ENCODE results near the gene ZNF518B.

Gene ZNF518B, protein sequence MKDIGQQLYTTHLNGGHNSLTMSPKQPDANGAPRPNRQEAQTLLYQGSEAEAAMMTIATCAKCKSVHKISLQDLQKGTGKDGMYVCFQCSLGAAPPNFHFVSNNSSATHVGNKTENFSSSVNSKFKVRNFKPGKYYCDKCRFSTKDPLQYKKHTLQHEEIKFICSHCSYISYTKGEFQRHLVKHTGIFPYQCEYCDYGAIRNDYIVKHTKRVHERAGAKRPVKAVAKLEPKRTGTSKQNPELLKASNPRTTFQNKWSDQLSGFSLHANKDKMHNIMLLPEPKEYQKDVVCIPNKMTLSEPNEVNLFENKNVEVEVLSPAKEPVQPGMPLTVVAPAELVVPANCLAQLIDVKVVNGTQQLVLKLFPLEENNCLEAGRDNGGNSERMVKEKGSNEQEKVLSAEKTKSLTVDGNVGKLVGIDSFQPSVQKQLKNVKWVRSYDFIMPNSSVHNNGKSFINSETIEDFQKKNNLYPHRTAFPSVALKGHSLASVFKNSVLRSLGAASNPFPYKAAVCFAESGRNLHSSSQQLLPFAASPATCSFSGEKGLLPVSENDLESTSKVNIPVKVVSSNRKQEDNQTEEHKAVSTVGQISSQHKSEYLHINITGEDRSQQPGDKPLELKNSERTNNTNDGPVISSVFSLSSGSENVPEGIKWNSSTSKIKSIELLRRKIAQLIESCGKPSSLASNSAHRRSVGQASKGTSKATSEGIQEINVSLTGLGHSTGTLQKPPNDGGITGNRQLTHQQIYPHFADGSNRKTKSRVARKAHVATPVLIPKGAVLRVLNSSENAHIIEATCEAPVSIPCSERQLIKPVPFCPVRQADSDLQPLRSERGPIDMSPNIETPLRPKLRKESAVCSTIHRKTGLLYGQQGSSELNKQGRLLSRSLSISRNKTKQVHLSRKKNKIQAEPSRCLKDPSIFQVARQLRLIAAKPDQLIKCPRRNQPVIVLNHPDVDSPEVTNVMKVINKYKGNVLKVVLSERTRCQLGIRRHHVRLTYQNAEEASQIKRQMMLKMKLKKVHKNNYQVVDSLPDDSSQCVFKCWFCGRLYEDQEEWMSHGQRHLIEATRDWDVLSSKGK

GRCh38 chr4:10457255-10457801 is at the start of gene ZNF518B:
Gene ZNF518B, minus strand, starts transcription at chr4:10457426. Its CDS starts 11,098 bp downstream, at chr4:10446328.
- DNase-seq: peak; percentile 85

GRCh38 chr4:10506077-10506476 is 48.9 kb upstream of the ZNF518B start:
- no peak for DNase-seq

DNA sequence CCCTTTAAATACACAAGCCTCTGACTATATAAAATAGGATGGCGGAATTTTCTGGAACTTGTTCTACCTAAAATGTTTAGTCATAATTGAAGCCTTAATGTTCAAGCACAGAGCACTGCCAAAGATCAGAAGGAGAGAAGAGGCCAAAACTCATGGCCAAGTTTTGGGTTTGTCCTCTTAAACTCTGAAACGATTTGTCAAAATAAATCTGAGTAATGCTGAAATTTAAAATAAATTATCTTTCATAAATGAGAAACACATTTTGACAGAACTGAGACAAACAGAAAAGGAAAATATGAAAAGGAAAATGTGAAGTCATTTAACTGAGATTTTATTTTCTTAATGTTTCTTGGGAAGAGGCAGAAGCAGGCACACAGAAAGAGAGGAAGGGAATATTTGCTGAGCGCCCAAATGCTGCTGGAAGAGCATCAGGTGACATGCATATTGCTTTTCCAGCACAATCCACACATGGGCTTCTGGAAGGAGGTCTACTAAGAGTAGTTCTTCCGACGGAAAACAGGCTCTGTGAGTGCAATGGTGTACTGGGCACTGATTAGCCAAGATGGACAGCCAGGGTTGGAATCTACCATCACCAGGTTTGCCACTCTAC is 47.4 kb upstream of the ZNF518B start:
- DNase-seq: no peak

- no peak for DNase-seq
Observed at GRCh38 chr4:10502717-10503116, 45.5 kb upstream of the ZNF518B start.

DNA sequence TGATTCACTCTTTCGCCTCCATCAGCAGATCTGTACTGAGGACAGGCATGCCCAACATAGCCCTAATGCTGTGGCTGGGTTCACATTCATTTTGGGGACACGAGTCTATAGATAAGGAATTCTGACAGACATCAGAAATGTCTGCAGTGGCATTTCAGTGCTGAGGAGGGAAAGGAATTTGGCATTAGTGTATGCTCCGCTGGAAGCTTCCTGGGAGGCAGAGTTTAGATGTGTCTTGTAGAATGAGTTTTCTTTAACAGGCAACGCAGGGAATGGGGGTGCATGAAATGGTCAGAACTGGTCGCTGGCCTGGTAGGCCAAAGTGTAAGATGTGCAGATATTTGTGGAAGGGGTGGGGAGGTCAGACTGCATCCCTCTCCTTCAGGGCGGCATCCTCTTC is 43.5 kb upstream of the ZNF518B start:
- DNase-seq: no peak

GRCh38 chr4:10496200-10496599 is 39.0 kb upstream of the ZNF518B start:
- DNase-seq: no peak

- no peak for DNase-seq
Observed at GRCh38 chr4:10495651-10496050, 38.4 kb upstream of the ZNF518B start.

DNA sequence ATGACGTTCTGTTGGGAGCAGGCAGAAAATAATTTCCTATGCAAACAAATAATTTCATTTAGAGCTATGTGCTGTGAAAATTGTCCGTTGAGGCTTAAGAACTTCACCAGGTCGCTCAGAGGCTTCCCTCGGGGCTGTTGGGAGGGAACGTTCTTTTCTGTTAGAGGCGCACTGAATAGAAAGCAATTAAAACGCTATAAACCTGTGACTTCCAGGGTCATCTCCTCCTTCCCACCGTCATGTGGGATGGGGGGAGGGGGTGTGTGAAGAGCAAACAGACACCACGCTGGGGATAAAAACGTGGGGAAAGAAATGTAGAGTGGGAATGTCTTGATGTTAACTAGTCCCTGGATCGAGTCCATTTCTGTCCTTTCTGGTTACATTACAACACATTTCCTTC is 35.2 kb upstream of the ZNF518B start:
- no peak for DNase-seq

DNA sequence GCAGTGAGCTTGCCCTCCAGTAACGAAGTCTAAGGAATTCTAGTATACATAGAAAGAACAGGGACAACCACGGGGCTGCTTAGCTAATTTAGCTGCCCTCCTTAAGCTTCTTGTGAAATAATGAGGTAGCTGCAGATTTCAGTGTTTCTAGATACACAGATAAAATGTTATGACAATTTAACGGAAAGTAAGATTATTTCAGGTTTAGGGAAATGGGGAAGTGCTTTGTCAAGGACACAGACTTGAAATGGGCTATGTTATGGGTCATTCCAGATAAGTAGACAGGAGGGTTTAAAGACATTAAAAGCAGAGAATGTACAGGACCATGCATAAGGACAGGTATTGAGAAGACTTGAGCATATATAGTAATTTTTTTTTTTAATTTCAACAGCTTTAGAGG is 34.2 kb upstream of the ZNF518B start:
- no peak for DNase-seq

DNA sequence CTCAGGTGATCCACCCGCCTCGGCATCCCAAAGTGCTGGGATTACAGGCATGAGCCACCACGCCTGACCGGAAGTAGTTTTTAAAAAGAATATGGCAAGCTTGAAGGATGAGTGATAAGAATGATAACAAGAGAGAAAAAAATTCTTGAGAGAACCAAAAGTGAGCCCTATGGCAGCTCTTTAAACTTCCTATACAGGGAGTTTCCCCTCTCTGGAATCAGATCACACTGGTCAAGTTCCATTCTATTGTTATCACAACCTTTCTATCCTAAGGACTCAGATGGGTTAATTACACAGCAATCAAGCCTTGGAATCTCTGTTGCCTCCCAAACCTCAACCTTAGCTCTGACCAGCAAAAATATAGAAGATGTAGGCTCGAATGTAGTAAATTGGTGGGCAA is 33.8 kb upstream of the ZNF518B start:
- no peak for DNase-seq

- no peak for DNase-seq
Observed at GRCh38 chr4:10482913-10483312, 25.7 kb upstream of the ZNF518B start.

GRCh38 chr4:10480616-10481015 is 23.4 kb upstream of the ZNF518B start:
- no peak for DNase-seq

DNA sequence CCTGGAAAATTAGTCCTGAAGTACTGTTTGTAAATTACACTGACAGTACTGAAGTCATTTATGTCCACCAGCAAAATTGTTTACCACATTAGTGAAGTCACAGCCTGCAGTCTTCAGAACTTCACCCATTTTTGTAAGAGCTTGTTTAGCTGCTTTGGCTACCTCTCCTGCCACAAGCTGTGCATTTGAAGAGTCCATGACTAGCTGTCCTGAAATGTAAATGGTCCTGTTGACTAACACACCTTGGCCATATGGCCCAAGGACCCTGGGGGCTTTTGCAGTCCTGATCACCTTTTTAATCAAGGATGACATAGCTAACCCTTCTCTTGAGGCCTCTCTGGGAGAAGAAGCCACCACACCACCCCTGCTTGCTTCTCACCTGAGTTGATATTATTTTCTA is 21.4 kb upstream of the ZNF518B start:
- DNase-seq: no peak

DNA sequence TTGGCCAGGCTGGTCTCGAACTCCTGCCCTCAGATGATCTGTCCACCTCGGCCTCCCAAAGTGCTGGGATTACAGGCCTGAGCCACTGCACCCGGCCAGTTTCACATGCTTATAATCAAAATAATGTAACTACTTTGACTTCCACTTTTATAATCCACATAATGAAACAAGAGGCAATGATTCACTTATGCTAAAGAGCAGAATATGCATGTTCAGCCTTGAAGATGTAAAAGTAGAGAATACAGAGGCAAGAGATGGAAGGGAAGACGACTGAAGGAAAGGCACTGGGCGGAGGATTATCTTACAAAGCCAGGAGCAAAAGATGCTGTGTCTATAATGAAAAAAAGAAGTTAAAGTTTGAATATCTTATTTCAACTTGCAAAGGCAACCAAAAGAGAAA is 13.3 kb upstream of the ZNF518B start:
- no peak for DNase-seq

DNA sequence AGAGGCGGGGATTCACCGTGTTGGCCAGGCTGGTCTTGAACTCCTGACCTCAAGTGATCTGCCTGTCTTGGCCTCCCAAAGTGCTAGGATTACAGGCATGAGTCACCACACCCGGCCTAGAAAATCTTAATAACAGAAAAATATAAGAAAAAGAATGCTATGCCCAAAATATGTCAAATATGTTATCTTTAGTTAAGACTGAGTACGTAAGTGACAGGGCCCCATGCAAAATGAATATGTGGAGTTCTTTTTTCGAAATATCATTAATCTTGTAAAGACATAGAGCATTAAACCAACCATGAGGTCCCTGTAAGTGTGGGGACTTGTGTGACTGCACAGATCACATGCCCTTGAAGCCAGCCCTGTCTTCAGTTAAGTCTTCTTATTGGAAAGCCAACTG is 8.9 kb upstream of the ZNF518B start:
- no peak for DNase-seq

DNA sequence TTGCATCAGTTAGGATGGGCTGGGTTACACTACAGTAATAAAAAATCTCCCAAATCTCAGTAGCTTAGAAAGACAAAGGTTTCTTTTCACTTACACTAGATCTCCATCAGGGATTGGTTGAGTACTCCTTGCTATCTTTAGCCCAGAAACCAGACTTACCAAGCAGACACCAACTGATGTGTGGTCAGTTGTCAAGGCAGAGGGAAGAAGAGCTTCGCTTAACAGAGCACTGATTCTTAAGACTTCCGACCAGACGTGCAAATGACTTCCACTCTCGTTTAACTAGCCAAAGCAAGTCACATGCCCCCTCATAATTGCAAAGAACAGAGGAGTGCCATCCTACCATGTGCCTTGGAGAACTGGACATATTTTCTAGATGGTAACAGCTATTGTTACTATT is 5.7 kb upstream of the ZNF518B start:
- no peak for DNase-seq

DNA sequence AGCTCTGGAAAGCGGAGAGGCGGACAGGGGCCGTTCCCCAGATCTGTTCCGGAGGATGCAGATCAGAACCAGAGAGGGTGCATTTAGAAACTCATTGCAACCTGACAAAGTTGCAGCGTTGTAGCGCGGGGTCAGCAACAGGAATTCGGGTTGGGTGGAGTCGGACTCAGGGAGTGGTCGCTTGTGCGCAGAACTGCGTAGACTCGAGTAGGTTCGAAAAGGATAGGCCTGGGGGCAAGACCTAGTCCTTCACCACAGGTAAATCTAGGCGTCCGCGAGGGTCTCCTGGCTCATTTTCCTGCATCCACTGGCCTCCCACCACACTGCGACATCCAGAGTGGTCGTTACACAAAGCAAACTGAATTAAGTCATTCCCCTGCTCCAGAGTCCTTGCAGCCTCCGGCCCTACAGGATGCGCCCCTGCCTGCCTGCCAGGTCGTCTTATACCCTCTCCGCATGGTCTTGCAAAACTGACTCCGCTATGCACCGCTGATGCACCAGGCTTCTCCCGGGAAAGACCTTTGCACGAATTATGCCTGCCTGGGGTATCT is 4.7 kb upstream of the ZNF518B start:
- no peak for DNase-seq

GRCh38 chr4:10461091-10461849 is 4.0 kb upstream of the ZNF518B start:
- peak; percentile 79 for DNase-seq

GRCh38 chr4:10460313-10461047 is 3.3 kb upstream of the ZNF518B start:
- peak; percentile 66 for DNase-seq

GRCh38 chr4:10459305-10459704 is 2.1 kb upstream of the ZNF518B start:
- no peak for DNase-seq

DNA sequence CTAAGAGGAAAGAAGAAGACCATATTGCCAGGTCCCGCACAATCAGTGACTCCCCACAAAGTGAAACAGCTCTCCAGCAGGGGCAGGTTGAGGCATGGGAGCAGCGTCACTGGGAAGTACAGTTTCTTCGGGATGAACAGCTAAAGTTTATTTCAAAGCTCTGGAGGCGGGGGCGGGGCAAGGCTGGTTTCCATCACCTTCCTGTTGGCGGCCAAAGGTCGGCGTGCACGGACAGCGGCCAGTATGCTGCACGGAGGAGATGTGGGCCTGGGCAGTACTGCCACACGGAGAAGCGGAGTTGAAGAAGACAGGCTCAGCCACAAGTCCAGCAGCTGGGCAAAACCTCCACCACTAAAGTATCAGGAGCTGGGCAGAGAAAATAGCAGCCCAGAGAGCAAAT is 951 bp upstream of the ZNF518B start:
- no peak for DNase-seq

Data from stimulated activated CD8-positive, alpha-beta memory T cell treated with anti-CD3 and anti-CD28 coated beads, Interleukin-4, amount 100 ng/mL, for 48 hours (primary cell).